Effector memory CD8-positive, alpha-beta T cell (primary cell): ENCODE results near the gene TAPBP.

Experiments
- ATAC-seq: fragments of 150-1000 bp; cut with Tn5 transposase; replicated peaks from 2 replicates; pipeline ENCODE4 v1.10.0; 2021; ENCODE audit warnings: mild to moderate bottlenecking, moderate library complexity
- DNase-seq, 3 experiments: peaks; one replicate each; pipeline ENCODE4 v3.0.0; 2021
- H3K27ac Mint-ChIP-seq, 2 donors: one replicate each; pipeline ENCODE4 v1.8.0; 2022; ENCODE audit warnings: mild to moderate bottlenecking in 2 of 2, mixed read lengths in 2 of 2, moderate library complexity in 2 of 2
- H3K27me3 Mint-ChIP-seq, 2 donors: one replicate each; pipeline ENCODE4 v1.8.0; 2022; ENCODE audit warnings: mixed read lengths in 2 of 2
- H3K36me3 Mint-ChIP-seq: one replicate; pipeline ENCODE4 v1.8.0; 2022; ENCODE audit warnings: mild to moderate bottlenecking, moderate library complexity, mixed read lengths; ENCODE audit not compliant: insufficient read depth
- H3K4me1 Mint-ChIP-seq, 2 donors: one replicate each; pipeline ENCODE4 v1.8.0; 2022; ENCODE audit warnings: low read depth in 2 of 2, mixed read lengths in 2 of 2
- H3K4me3 Mint-ChIP-seq, 2 donors: one replicate each; pipeline ENCODE4 v1.8.0; 2022; ENCODE audit warnings: mild to moderate bottlenecking in 2 of 2, mixed read lengths in 2 of 2, moderate library complexity in 2 of 2
- H3K9me3 Mint-ChIP-seq, 2 donors: one replicate each; pipeline ENCODE4 v1.8.0; 2022; ENCODE audit warnings: mixed read lengths in 2 of 2

The TAPBP gene

GRCh38 chr6:33298773-33299236 lies 15.1 kb downstream of the TAPBP start, which contains the start of gene RGL2:
Gene RGL2, minus strand, starts transcription at chr6:33298942. Its CDS starts 332 bp downstream, at chr6:33298610.
- H3K9me3 Mint-ChIP-seq, result no peaks in the 10 kb centered on the region
- peaks cover 25 to 41% of the 10 kb centered on the region in 2 donors for H3K4me1 Mint-ChIP-seq
- peak in 2 of 3 experiments; percentile 38 to 43 for DNase-seq
- ATAC-seq, result peak; percentile 27
- peak within 1 kb of the TSS; percentile 97 to 98 for H3K27ac Mint-ChIP-seq
- peaks cover 85% of the 10 kb centered on the region for H3K36me3 Mint-ChIP-seq
- H3K4me3 Mint-ChIP-seq, result peak within 1 kb of the TSS; percentile 97 to 98
- no peaks in the 10 kb centered on the region for H3K27me3 Mint-ChIP-seq

DNA sequence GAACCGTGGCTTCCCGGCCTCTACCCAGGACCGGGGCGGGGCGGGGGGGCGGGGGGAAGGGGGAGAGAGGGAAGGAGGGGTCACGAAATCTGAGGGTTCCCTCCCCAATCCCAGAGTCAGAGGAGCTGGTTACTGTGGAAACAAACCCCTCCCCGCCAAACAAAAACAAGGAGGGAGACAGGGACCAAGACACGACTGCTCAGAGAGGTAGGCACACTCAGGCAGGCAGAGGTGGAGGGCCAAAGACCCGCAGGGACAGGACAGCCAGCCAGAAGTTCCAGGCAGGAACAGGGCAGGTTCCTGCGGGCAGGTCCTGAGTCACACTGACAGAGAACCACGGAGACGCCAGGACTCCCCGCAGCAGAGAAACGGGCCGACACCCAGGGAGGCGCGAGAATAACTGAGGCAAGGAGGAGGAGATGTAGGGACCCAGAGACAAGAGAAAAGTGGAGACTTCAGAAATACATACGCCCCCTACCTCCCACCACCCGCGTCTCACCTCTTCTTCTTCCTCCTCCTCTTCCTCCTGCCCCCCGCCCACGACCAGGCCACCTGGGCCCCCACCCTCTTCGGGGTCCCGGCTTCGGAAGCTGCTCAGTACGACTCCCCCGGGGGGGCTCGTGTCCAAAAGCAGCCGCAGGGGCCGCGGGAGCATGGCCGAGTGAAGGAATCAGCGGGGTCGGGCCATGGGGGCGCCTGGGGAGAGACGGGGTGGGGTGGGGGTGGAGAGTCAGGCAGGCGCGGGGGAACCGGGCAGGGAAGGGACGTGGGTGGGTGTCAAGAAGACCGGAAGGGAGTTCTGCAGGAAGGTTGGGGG lies 15.7 kb downstream of the TAPBP start:
- Mint-ChIP-seq H3K27ac (peak overlapping the region; percentile 97 to 98), H3K4me3 (peak overlapping the region; percentile 97 to 98), H3K9me3 (no peaks in the 10 kb centered on the region), H3K4me1 (peaks cover 23 to 41% of the 10 kb centered on the region in 2 donors), H3K27me3 (no peaks in the 10 kb centered on the region), H3K36me3 (peaks cover 81% of the 10 kb centered on the region)
- ATAC-seq, result peak; percentile 23
- DNase-seq, result peak; percentile 44 to 54 (median 50)

GRCh38 chr6:33297406-33297955 lies 16.4 kb downstream of the TAPBP start:
- peaks cover 23 to 41% of the 10 kb centered on the region in 2 donors for H3K4me1 Mint-ChIP-seq
- ATAC-seq, result no peak
- H3K4me3 Mint-ChIP-seq, result peak overlapping the region; percentile 97 to 98
- peaks cover 77% of the 10 kb centered on the region for H3K36me3 Mint-ChIP-seq
- H3K27ac Mint-ChIP-seq, result peak overlapping the region; percentile 97 to 98
- no peaks in the 10 kb centered on the region for H3K27me3 Mint-ChIP-seq
- DNase-seq, result no peak
- H3K9me3 Mint-ChIP-seq, result no peaks in the 10 kb centered on the region

DNA sequence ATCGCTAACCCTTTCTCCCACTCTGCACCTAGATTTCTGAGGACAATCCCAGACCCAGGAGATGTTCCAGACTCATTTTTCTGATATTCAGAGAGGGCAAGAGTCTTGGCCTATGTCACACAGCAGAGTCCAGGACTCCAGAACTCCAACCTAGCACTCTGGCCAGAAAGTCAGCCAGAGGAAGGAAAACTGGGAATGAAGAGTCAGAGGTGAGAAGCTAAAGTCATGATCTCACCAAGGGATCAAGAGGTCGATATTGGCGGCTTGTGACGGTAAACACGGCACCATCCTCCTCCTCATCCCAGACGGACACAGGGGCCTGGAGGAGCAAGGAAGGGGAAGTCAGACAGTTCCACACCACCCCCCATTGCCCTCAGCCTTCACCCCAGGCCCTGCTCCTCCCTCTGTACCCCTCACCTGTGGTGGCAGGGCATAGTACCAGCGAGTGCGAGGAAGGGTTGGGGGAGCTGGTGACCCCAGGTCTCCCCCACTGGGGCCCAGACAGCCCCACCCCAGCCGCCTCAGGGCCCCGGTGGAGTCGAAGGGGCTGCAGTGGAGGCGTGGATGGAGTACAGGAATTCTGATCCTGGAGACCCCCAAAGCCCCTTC lies 17.0 kb downstream of the TAPBP start:
- Mint-ChIP-seq H3K27me3 (no peaks in the 10 kb centered on the region), H3K9me3 (no peaks in the 10 kb centered on the region), H3K4me1 (peaks cover 23 to 41% of the 10 kb centered on the region in 2 donors), H3K4me3 (peak overlapping the region; percentile 97 to 98), H3K36me3 (peaks cover 74% of the 10 kb centered on the region), H3K27ac (peak overlapping the region; percentile 69 to 98)
- ATAC-seq (no peak), DNase-seq (no peak)

GRCh38 chr6:33295621-33296369 lies 18.1 kb downstream of the TAPBP start:
- Mint-ChIP-seq H3K4me3 (no peak overlapping the region), H3K27ac (no peak overlapping the region), H3K36me3 (peaks cover 70% of the 10 kb centered on the region), H3K9me3 (no peaks in the 10 kb centered on the region), H3K27me3 (no peaks in the 10 kb centered on the region), H3K4me1 (peaks cover 27 to 42% of the 10 kb centered on the region in 2 donors)
- ATAC-seq (no peak), DNase-seq (no peak)

DNA sequence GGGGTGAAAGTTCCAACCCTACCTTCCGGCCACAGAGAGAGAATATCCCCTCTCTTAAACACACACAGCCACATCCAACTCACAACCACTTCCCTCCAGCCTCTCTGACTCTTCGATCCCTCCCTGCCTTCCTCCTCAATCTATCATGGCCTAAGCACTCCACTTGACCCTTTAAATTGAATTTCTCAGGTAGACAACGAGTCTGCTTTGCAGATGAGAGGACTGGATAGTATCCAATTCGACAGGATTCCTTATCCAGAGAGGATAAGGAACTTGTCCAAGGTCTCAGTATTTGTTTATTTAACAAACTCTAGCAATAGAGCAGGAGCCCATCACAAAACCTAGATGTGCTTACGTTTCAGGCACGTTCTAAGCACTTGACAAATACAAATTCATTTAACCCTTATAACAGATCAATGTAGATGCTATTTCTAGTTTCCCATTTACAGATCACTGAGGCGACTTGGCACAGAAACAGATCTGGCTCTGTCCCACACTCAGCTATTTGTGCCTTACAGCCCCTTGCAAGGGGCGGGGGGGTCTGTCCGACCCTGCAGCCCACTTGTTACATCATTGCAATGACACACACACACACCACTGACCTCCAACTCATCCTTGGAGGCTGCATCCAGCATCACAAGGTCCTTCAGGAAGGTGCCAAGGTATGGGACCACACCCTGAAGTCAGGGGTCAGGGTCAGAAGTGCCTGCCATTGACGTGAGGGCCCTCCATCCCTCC lies 19.6 kb downstream of the TAPBP start:
- Mint-ChIP-seq H3K36me3 (peaks cover 58% of the 10 kb centered on the region), H3K4me3 (no peak overlapping the region), H3K9me3 (no peaks in the 10 kb centered on the region), H3K4me1 (peaks cover 27 to 44% of the 10 kb centered on the region in 2 donors), H3K27me3 (no peaks in the 10 kb centered on the region), H3K27ac (no peak overlapping the region)
- DNase-seq (no peak), ATAC-seq (no peak)

- Mint-ChIP-seq H3K36me3 (peaks cover 51% of the 10 kb centered on the region), H3K9me3 (no peaks in the 10 kb centered on the region), H3K4me1 (peaks cover 32 to 46% of the 10 kb centered on the region in 2 donors), H3K27me3 (no peaks in the 10 kb centered on the region), H3K27ac (no peak overlapping the region), H3K4me3 (no peak overlapping the region)
- ATAC-seq, result no peak
- DNase-seq, result no peak
These were observed 20.7 kb downstream of the TAPBP start for GRCh38 chr6:33292996-33293682.

DNA sequence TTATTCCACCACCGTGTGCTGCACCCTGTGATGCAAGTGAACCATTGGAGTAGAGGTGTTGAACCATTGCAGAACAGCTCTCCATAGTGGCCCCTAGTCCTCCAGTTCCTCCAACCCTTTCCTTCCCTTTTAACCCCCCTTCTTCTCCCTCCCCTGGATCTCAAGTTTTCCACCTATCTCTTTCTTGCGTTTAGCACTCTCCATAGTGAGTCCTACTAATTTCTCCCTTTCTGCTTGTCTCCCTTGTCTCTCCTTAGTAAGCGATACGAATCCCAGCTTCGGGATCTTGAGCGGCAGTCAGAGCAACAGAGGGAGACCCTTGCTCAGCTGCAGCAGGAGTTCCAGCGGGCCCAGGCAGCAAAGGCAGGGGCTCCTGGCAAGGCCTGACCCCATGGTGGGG lies 23.4 kb downstream of the TAPBP start:
- Mint-ChIP-seq H3K4me3 (peak overlapping the region; percentile 88 to 96), H3K27ac (peak overlapping the region in 1 of 2 donors; percentile 93), H3K27me3 (no peaks in the 10 kb centered on the region), H3K36me3 (peaks cover 41% of the 10 kb centered on the region), H3K9me3 (no peaks in the 10 kb centered on the region), H3K4me1 (peaks cover 36 to 37% of the 10 kb centered on the region in 2 donors)
- DNase-seq (no peak), ATAC-seq (no peak)

DNA sequence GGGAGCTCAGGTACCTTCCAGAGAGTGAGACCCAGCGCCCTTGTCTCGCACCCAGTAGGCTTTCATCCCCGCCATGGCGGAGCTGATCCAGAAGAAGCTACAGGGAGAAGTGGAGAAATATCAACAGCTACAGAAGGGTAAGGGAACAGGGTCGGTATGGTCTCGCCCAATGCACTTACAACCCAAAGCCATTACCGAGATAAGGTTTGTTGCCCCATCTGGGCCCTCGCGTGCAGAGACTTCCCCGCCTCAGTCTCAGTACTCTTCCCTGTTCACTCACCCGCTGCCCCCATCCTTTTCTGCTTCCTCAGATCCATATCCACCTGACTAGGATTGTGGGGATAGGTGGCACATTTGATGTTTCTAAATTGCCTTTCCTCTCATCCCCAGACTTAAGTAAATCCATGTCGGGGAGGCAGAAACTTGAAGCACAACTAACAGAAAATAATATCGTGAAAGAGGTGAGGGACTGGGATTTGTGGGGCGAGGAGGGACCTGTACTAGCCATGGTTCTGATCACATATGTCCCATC lies 24.0 kb downstream of the TAPBP start:
- Mint-ChIP-seq H3K9me3 (no peaks in the 10 kb centered on the region), H3K27me3 (no peaks in the 10 kb centered on the region), H3K4me3 (peak overlapping the region; percentile 88 to 96), H3K4me1 (peaks cover 36 to 37% of the 10 kb centered on the region in 2 donors), H3K36me3 (peaks cover 35% of the 10 kb centered on the region), H3K27ac (peak overlapping the region; percentile 93 to 95)
- ATAC-seq (peak; percentile 3), DNase-seq (no peak)

GRCh38 chr6:33288921-33289783 lies 24.7 kb downstream of the TAPBP start, which contains the start of the genes PFDN6 and WDR46:
Gene PFDN6, plus strand, starts transcription at chr6:33289601. Its CDS starts 256 bp downstream, at chr6:33289857.
Gene WDR46, minus strand, starts transcription at chr6:33289239. Its CDS starts 69 bp downstream, at chr6:33289170.
- peak; percentile 77 to 87 (median 82) for DNase-seq

More at GRCh38 chr6:33288921-33289783, 24.7 kb downstream of the TAPBP start, which contains the start of the genes PFDN6 and WDR46:
- Mint-ChIP-seq H3K27me3 (no peaks in the 10 kb centered on the region), H3K9me3 (no peaks in the 10 kb centered on the region), H3K27ac (peak within 1 kb of the TSS; percentile 93 to 95), H3K4me1 (peaks cover 36 to 37% of the 10 kb centered on the region in 2 donors), H3K4me3 (peak within 1 kb of the TSS; percentile 88 to 96), H3K36me3 (peaks cover 36% of the 10 kb centered on the region)
- ATAC-seq, result peak; percentile 95
